ENCODE results near the gene OSBPL10. TPM values are rescaled to one million over a fixed set of nuclear protein-coding genes. Genes with fewer than 3 reads are reported as not detected.

OSBPL10 gene
- total RNA-seq, result not detected
- under 1 TPM in 1 of 2 donors, not detected in 1; 0.95 TPM for polyA plus RNA-seq

- peaks cover 28 to 38% of the 10 kb centered on the region in 2 donors for H3K27me3 Mint-ChIP-seq
- DNase-seq, result peak in 3 of 5 donors; percentile 2 to 24 (median 13)
- ChIA-PET POLR2A (ENCODE audit: partially characterized antibody) (interaction anchor here (0.6 kb wide), 1 partner anchor 88 kb away, joined by 3 read pairs; no protein-coding TSS in a partner anchor), CTCF (ENCODE audit: partially characterized antibody) (no interaction called here)
- Histone ChIP-seq H3K36me3 (ENCODE audit: insufficient read depth, low read length) (no peaks in the 10 kb centered on the region), H3K4me1 (ENCODE audit: insufficient read depth, low read length) (peaks cover 7% of the 10 kb centered on the region), H3K27me3 (ENCODE audit: insufficient read depth, low read length) (peaks cover 15% of the 10 kb centered on the region), H3K27ac (ENCODE audit: low read depth, low read length) (no peak within 1 kb of the TSS), H3K4me3 (ENCODE audit: low read length in 2 of 2) (peak within 1 kb of the TSS in 1 of 2 donors; percentile 46), H3K9me3 (ENCODE audit: control insufficient read depth in 1 of 2, low read length in 2 of 2) (no peaks in the 10 kb centered on the region)
- peak within 1 kb of the TSS; percentile 81 to 92 (median 85) for H3K4me3 Mint-ChIP-seq
- no peaks in the 10 kb centered on the region for H3K36me3 Mint-ChIP-seq
- peaks cover 8 to 24% (median 11%) of the 10 kb centered on the region in 4 donors for H3K4me1 Mint-ChIP-seq
- intact Hi-C loops (cut with micrococcal nuclease), result no loop called here
- peak within 1 kb of the TSS in 3 of 7 donors; percentile 12 to 44 (median 17) for H3K27ac Mint-ChIP-seq
- H3K9me3 Mint-ChIP-seq, result peaks cover 0 to 3% (median 0%) of the 10 kb centered on the region in 8 donors
Observed at GRCh38 chr3:31981206-31982181, at the start of gene OSBPL10, which contains the start of gene ZNF860. Gene OSBPL10, minus strand, starts transcription at chr3:31981262. Its CDS starts 83 bp downstream, at chr3:31981179. Gene ZNF860, plus strand, starts transcription at chr3:31981750. Its CDS starts 7,330 bp downstream, at chr3:31989080.

- no peak for DNase-seq
- Mint-ChIP-seq H3K9me3 (no peaks in the 10 kb centered on the region), H3K36me3 (no peaks in the 10 kb centered on the region), H3K4me1 (no peaks in the 10 kb centered on the region), H3K27me3 (peaks cover 0 to 3% of the 10 kb centered on the region in 2 donors), H3K4me3 (no peak overlapping the region), H3K27ac (no peak overlapping the region)
- peaks cover 7% of the 10 kb centered on the region for H3K27me3 ChIP-seq (ENCODE audit: insufficient read depth, low read length)
- H3K27ac ChIP-seq (ENCODE audit: low read depth, low read length), result no peak overlapping the region
- H3K36me3 ChIP-seq (ENCODE audit: insufficient read depth, low read length), result no peaks in the 10 kb centered on the region
- CTCF ChIA-PET (ENCODE audit: partially characterized antibody), result interaction anchor here (1.6 to 5.4 kb wide), 2 partner anchors 10 to 118 kb away, joined by 5 to 34 read pairs; no protein-coding TSS in a partner anchor
- intact Hi-C loops (cut with micrococcal nuclease), result no loop called here
- no peak overlapping the region for H3K4me3 ChIP-seq (ENCODE audit: low read length in 2 of 2)
- H3K4me1 ChIP-seq (ENCODE audit: insufficient read depth, low read length), result no peaks in the 10 kb centered on the region
- H3K9me3 ChIP-seq (ENCODE audit: control insufficient read depth in 1 of 2, low read length in 2 of 2), result no peaks in the 10 kb centered on the region
- POLR2A ChIA-PET (ENCODE audit: partially characterized antibody), result no interaction called here
Observed at GRCh38 chr3:32026593-32026992, 45.5 kb upstream of the OSBPL10 start.

GRCh38 chr3:32022947-32023346 lies 41.9 kb upstream of the OSBPL10 start:
- Mint-ChIP-seq H3K27me3 (peaks cover 0 to 3% of the 10 kb centered on the region in 2 donors), H3K4me1 (no peaks in the 10 kb centered on the region), H3K4me3 (no peak overlapping the region), H3K27ac (no peak overlapping the region), H3K9me3 (peaks cover 0 to 1% (median 0%) of the 10 kb centered on the region in 8 donors), H3K36me3 (no peaks in the 10 kb centered on the region)
- Histone ChIP-seq H3K27me3 (ENCODE audit: insufficient read depth, low read length) (peaks cover 7% of the 10 kb centered on the region), H3K4me1 (ENCODE audit: insufficient read depth, low read length) (no peaks in the 10 kb centered on the region), H3K27ac (ENCODE audit: low read depth, low read length) (no peak overlapping the region), H3K36me3 (ENCODE audit: insufficient read depth, low read length) (no peaks in the 10 kb centered on the region), H3K9me3 (ENCODE audit: control insufficient read depth in 1 of 2, low read length in 2 of 2) (no peaks in the 10 kb centered on the region), H3K4me3 (ENCODE audit: low read length in 2 of 2) (no peak overlapping the region)
- intact Hi-C loops (cut with micrococcal nuclease), result no loop called here
- CTCF ChIA-PET (ENCODE audit: partially characterized antibody), result interaction anchor here (2.0 to 5.4 kb wide), 2 partner anchors 122 to 217 kb away, joined by 4 to 34 read pairs; no protein-coding TSS in a partner anchor
- DNase-seq, result no peak
- POLR2A ChIA-PET (ENCODE audit: partially characterized antibody), result no interaction called here

- Mint-ChIP-seq H3K36me3 (no peaks in the 10 kb centered on the region), H3K9me3 (peaks cover 0 to 1% (median 0%) of the 10 kb centered on the region in 8 donors), H3K4me3 (no peak overlapping the region), H3K27me3 (no peaks in the 10 kb centered on the region), H3K4me1 (no peaks in the 10 kb centered on the region), H3K27ac (no peak overlapping the region)
- H3K36me3 ChIP-seq (ENCODE audit: insufficient read depth, low read length), result no peaks in the 10 kb centered on the region
- DNase-seq, result no peak
- ChIA-PET POLR2A (ENCODE audit: partially characterized antibody) (no interaction called here), CTCF (ENCODE audit: partially characterized antibody) (interaction anchor here (0.7 to 5.4 kb wide), 3 partner anchors 123 to 219 kb away, joined by 3 to 34 read pairs (median 4); no protein-coding TSS in a partner anchor)
- H3K4me3 ChIP-seq (ENCODE audit: low read length in 2 of 2), result no peak overlapping the region
- H3K27ac ChIP-seq (ENCODE audit: low read depth, low read length), result no peak overlapping the region
- peaks cover 7% of the 10 kb centered on the region for H3K27me3 ChIP-seq (ENCODE audit: insufficient read depth, low read length)
- H3K4me1 ChIP-seq (ENCODE audit: insufficient read depth, low read length), result no peaks in the 10 kb centered on the region
- no peaks in the 10 kb centered on the region for H3K9me3 ChIP-seq (ENCODE audit: control insufficient read depth in 1 of 2, low read length in 2 of 2)
- intact Hi-C loops (cut with micrococcal nuclease), result no loop called here
Observed at GRCh38 chr3:32021748-32022147, 40.7 kb upstream of the OSBPL10 start.

- H3K4me1 ChIP-seq (ENCODE audit: insufficient read depth, low read length), result no peaks in the 10 kb centered on the region
- H3K27ac Mint-ChIP-seq, result no peak overlapping the region
- DNase-seq, result no peak
- H3K27me3 ChIP-seq (ENCODE audit: insufficient read depth, low read length), result peaks cover 1% of the 10 kb centered on the region
- H3K4me1 Mint-ChIP-seq, result no peaks in the 10 kb centered on the region
- no peaks in the 10 kb centered on the region for H3K36me3 Mint-ChIP-seq
- H3K27me3 Mint-ChIP-seq, result no peaks in the 10 kb centered on the region
- no peak overlapping the region for H3K4me3 ChIP-seq (ENCODE audit: low read length in 2 of 2)
- intact Hi-C loops (cut with micrococcal nuclease), result no loop called here
- H3K36me3 ChIP-seq (ENCODE audit: insufficient read depth, low read length), result no peaks in the 10 kb centered on the region
- no peaks in the 10 kb centered on the region for H3K9me3 ChIP-seq (ENCODE audit: control insufficient read depth in 1 of 2, low read length in 2 of 2)
- ChIA-PET POLR2A (ENCODE audit: partially characterized antibody) (no interaction called here), CTCF (ENCODE audit: partially characterized antibody) (interaction anchor here (2.9 to 5.8 kb wide), 3 partner anchors 121 to 124 kb away, joined by 27 to 134 read pairs (median 34); no protein-coding TSS in a partner anchor)
- H3K4me3 Mint-ChIP-seq, result no peak overlapping the region
- H3K9me3 Mint-ChIP-seq, result peaks cover 0 to 1% (median 0%) of the 10 kb centered on the region in 8 donors
- no peak overlapping the region for H3K27ac ChIP-seq (ENCODE audit: low read depth, low read length)
Observed at GRCh38 chr3:32021155-32021554, 40.1 kb upstream of the OSBPL10 start.

- Mint-ChIP-seq H3K9me3 (peaks cover 0 to 1% (median 0%) of the 10 kb centered on the region in 8 donors), H3K27ac (no peak overlapping the region), H3K27me3 (no peaks in the 10 kb centered on the region), H3K4me1 (no peaks in the 10 kb centered on the region), H3K4me3 (no peak overlapping the region), H3K36me3 (no peaks in the 10 kb centered on the region)
- no peaks in the 10 kb centered on the region for H3K4me1 ChIP-seq (ENCODE audit: insufficient read depth, low read length)
- intact Hi-C loops (cut with micrococcal nuclease), result loop anchor here (1.0 to 2.0 kb wide), 2 partner anchors 125 to 322 kb away; no protein-coding TSS in a partner anchor
- no peak overlapping the region for H3K27ac ChIP-seq (ENCODE audit: low read depth, low read length)
- DNase-seq, result peak in 4 of 5 donors; percentile 26 to 40 (median 34)
- ChIA-PET POLR2A (ENCODE audit: partially characterized antibody) (interaction anchor here (1.2 to 1.5 kb wide), 2 partner anchors 36 to 125 kb away, joined by 3 to 5 read pairs; no protein-coding TSS in a partner anchor), CTCF (ENCODE audit: partially characterized antibody) (interaction anchor here (0.6 to 5.8 kb wide), 26 partner anchors 11 to 358 kb away, joined by 3 to 134 read pairs (median 4); no protein-coding TSS in a partner anchor)
- no peak overlapping the region for H3K4me3 ChIP-seq (ENCODE audit: low read length in 2 of 2)
- no peaks in the 10 kb centered on the region for H3K9me3 ChIP-seq (ENCODE audit: control insufficient read depth in 1 of 2, low read length in 2 of 2)
- no peaks in the 10 kb centered on the region for H3K36me3 ChIP-seq (ENCODE audit: insufficient read depth, low read length)
- H3K27me3 ChIP-seq (ENCODE audit: insufficient read depth, low read length), result no peaks in the 10 kb centered on the region
Observed at GRCh38 chr3:32018757-32019564, 37.9 kb upstream of the OSBPL10 start.
